Fibroblast of mammary gland (primary cell): Measurements from ENCODE around the gene BACH1.

Experiments used
- DNase-seq: peaks from one replicate; pipeline ENCODE4 v3.0.0-alpha.2; 2010; ENCODE audit warnings: low read depth
- H3K4me3 ChIP-seq: 2 replicates; pipeline ENCODE4 v1.5.1; 2011; ENCODE audit warnings: low read depth, mild to moderate bottlenecking, low read length, moderate library complexity; ENCODE audit not compliant: control insufficient read depth
- CTCF ChIP-seq: conservative IDR thresholded peaks from 2 replicates; pipeline ENCODE4 v1.5.1; 2011; ENCODE audit warnings: low read depth, low read length, inconsistent platforms; ENCODE audit not compliant: control insufficient read depth, insufficient read depth

Gene BACH1

GRCh38 chr21:29342363-29342957 lies 43.7 kb downstream of the BACH1 start:
- no peak overlapping the region for H3K4me3 ChIP-seq
- DNase-seq = peak; percentile 100

GRCh38 chr21:29343519-29343918 lies 44.8 kb downstream of the BACH1 start:
- DNase-seq = peak; percentile 84
- no peak for TF ChIP-seq CTCF
- no peak overlapping the region for H3K4me3 ChIP-seq

More at GRCh38 chr21:29342363-29342957, 43.7 kb downstream of the BACH1 start:
- no peak for TF ChIP-seq CTCF

GRCh38 chr21:29346281-29346680 lies 47.6 kb downstream of the BACH1 start:
- H3K4me3 ChIP-seq = no peak overlapping the region
- DNase-seq = no peak
- no peak for TF ChIP-seq CTCF

GRCh38 chr21:29346771-29347170 lies 48.0 kb downstream of the BACH1 start:
- no peak for DNase-seq
- H3K4me3 ChIP-seq = no peak overlapping the region
- TF ChIP-seq CTCF = no peak

- H3K4me3 ChIP-seq = no peak overlapping the region
- TF ChIP-seq CTCF = no peak
- DNase-seq = no peak
Observed at GRCh38 chr21:29347274-29347681, 48.6 kb downstream of the BACH1 start.

GRCh38 chr21:29349702-29350101 lies 51.0 kb downstream of the BACH1 start:
- H3K4me3 ChIP-seq = no peak overlapping the region
- no peak for DNase-seq
- no peak for TF ChIP-seq CTCF

GRCh38 chr21:29350246-29350779 lies 51.6 kb downstream of the BACH1 start:
- no peak for DNase-seq
- no peak overlapping the region for H3K4me3 ChIP-seq
- TF ChIP-seq CTCF = no peak
